AG08396 (cell line): ENCODE data around the gene ADARB2.

Experiments
- DNase-seq: peaks from one replicate; pipeline ENCODE4 v3.0.0; 2012; ENCODE audit warnings: low spot score, mixed read lengths

ADARB2 gene

DNA sequence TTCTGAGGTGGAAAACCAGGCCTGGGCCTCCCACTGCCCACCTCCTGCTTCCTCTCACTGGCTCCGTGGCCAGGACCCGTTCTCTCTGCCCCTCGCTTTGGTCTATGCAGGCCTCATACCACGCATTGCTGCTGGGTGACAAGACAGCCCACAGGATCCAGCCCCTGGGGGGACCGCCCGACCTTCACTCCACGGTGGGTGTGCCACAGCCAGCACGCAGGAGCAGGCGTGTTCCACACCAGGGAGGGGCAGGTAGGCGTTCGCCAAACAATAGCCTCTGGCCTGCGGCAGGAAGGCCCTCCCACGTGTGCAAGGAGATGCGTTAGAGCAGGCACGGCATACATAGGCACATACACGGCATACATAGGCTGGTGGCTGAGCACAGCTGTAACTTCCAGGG lies 447.7 kb downstream of the ADARB2 start:
- no peak for DNase-seq

DNA sequence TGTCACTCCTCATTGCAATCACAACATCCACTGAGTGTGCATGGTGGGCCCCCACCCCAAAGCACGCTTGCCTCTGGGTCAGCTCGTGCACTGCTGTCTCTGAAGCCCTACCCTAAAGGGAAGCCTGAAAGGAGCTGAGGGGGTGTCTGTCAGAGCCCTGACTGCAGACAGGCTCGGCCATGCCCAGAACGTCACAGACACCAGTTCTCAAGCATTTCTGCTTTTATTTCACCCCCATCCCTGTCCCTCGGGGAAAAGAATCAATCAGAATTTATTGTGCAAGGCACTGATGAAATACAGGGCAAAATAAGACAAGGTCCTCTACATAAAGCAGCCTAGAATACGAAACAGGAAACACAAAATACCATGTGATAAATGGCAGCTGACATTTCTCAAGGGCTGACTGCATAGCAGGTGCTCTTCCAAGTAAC lies 449.3 kb downstream of the ADARB2 start:
- DNase-seq, result no peak

DNA sequence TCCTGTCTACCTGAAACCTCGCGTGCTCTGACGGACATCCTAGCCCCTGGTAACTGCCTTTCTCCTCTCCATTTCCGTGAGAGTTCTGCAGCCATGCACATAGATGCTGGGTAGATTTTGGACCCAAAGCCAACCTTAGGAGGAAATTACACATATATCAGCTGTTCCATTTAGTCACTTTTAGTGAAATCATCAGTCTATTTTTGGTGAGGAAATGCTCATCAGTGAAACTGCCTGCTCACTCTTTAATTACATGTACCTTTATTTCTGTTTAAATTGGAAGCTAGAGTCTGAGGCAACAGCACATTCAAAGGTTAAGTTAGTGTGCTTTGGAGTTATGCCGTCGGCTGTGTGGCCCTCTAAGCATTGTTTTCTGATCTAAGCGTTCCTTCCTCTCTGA lies 449.8 kb downstream of the ADARB2 start:
- no peak for DNase-seq

DNA sequence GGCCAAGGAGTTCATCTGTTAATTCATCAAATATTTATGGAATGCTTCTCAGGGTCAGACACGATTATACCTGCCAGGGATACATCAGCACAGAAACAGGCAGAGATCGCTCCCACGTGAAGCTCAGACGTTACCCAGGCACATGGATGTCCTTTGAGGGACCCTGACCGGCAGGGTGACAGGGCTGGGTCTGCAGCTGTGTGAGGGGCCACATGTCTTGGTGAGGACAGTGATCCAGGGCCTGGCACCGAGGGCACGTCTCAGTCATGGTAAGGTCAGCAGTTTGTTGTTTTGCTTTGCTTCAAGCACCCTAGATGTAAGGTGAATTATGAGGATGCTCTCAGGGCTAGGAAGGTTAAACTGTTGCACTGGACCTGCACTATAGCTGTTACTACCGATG lies 453.2 kb downstream of the ADARB2 start:
- no peak for DNase-seq

DNA sequence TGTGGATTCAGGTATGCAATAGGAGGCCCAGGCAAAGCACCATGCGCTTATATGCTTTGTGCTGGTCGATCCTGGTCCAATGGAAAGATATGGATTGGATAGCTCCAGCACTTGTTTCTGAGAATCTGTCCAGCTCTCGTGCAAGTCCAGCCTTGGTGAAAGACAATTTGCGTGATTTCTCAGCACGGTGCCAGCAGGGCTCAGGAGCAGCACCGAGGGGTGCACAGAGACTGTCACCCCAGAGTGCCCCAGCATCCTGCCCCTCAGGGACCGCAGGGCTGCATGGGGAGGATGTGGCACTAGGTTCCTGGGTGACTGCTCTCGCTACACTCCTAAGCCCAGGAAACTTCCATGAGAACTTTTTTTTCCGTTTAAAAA lies 455.9 kb downstream of the ADARB2 start:
- DNase-seq, result no peak

DNA sequence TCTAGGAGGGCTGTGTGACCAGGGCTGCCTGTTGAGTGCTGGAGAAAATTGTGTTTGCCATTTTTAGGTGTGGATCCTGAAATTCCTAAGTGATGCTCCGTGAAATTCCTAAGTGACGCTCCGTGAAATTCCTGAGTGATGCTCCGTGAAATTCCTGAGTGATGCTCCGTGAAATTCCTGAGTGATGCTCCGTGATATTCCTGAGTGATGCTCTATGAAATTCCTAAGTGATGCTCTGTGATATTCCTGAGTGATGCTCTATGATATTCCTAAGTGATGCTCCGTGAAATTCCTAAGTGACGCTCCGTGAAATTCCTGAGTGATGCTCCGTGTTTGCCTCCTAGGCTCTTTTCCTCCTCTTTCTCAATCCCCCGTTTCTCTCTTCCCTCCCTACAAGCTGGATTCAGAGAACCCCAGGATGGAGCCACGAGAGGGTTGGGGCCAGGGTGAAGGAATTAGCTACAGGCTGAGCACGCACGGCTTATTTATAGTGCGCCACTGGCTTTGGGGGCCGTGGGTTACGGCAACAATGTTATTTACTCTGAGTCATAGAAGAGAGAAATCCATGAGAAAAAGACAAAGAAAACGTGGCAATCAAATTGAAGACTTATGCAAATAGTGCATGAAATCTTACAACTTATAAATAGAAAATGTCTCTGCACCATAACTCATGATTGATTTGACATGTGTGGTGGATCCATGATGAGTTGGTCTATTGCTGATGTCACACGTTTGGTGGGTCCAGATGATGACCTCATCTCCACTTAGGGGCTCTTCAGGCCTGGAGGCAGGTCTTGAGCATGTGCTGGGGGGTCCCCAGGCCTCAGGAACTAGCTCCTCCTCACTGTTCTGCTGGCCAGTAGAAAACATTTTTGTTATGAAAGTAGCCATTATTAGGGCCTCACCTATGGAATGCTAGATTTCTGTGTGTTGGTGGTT lies 456.6 kb downstream of the ADARB2 start:
- DNase-seq, result no peak

DNA sequence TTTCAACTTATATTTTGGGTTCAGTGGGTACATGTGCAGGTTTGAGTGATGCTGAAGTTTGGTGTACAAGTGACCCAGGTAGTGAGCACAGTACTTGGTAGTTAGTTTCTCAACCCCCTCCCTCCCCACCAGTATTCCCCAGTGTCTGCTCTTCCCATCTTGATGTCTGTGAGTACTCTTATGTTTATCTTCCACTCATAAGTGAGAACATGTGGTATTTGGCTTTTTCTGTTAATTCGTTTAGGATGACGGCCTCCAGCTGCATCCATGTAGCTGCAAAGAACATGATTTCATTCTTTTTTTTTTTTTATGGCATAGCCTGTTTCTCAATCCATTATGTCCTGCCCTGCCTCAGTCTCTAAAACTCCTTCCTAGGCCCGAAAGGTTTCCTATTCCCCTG lies 459.0 kb downstream of the ADARB2 start:
- DNase-seq, result no peak

DNA sequence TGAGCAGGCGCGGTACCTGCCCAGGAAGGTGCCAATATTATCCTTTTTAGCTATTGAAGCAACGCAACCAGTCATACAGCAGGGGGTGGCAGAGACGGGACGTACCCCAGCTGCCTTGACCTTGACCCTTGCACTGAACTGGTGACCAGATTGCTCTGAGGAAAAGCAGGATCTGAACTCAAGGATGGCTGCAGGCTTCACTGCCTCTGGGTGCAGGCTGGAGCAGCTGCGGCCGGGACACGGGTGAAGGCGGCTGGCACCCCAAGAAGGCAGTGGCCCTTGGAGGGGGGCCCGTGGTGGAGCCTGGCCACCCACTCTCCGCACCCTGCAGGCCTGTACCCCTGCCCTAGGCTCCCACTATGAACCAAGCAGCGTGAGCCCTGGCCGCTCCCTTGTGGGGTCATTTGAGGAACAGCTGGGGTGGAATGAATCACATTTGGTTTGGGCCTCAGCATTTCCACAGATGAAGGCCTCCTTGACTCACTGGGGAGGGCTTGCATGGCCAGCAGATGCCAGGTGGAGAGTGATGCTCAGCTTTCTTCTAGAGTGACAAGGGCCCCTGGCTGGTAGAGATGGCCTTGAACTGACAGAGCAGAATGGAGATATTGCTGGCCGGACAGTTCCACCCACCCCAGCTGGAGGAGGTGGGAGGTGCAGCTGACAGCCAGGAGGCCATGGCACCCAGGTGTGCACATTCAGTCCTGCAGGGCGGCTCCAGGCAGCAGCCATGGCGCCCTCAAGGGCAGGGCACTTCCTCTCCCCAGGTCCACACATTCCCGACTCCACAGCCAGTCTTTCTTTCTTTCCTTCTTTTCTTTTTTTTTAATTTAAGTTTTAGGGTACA lies 462.4 kb downstream of the ADARB2 start:
- no peak for DNase-seq

DNA sequence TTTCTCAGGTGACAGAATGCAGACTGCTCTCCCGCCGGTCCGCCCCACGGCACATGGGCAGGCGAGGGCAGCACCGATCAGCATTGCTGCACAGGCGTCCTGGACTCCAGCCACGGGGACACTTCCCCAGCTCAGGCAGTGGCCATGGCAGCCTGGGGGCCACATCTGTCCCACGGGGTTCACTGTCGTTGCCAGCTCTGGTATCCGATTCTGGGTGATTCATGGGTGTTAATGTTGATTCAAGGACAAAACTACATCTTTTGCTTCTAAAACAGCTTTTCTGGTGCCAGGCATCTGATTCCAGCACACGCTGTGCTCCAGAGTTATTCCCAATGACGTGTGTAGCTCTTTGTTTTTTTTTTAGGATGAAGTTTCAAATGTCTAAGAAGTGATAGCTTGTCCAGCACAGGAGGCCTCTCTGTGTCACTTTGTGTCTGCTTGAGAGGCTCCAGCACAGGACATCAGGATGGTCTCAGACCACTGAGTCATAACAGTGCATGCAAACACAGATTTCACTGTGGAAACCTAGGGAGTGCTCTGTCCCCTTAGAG lies 463.1 kb downstream of the ADARB2 start:
- no peak for DNase-seq

DNA sequence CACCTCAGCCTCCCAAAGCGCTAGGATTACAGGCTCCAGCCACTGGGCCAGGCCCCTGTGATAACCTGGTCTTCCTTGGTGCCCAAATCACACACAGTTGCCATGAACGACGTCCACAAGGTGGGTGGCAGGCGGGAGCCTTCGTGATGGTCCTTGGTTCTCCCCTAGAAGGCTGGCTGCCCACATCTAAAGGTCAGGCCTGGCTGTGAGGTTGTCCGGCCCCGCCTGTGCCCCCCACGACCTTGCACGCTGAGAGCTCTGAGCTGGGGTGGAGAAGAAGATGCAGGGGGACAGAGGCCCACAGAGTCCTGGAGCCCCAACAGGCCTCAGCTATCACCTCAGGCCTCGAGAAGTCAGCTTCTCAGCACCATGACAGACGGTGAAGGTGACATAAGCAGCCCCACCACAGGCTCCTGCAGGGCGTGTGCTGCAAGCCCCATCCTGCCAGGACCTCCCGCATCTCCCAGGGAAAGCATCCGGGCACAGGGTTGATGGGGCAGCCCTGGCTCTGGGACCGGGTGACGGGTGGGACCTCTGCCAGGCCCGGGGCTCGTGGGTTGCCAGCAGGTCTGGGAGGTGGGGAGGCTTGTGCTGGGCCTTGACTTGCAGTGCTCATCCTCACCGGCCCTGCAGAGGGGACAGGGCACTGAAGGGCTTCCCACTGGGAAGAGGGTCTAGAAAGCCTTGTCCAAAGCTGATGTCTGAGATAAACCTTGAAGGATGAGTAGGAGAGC lies 463.8 kb downstream of the ADARB2 start:
- no peak for DNase-seq

DNA sequence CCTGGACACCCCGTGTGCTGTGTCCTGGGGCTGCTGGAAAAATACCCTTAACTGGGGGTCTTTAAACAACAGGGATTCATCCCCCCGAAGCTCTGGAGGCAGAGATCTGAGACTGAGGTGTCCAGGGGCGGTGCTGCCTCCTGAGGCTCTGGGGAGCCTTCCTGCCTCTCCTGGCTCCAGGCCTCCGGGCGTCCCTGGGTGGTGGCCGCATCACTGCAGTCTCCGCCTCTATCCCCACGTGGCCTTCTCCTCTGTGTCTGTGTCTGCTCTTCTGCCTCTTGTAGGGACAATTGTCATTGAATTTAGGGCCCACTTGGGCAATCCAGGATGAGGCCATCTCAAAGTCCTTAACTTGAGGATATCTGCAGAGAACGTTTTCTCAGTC lies 464.6 kb downstream of the ADARB2 start:
- DNase-seq, result no peak

DNA sequence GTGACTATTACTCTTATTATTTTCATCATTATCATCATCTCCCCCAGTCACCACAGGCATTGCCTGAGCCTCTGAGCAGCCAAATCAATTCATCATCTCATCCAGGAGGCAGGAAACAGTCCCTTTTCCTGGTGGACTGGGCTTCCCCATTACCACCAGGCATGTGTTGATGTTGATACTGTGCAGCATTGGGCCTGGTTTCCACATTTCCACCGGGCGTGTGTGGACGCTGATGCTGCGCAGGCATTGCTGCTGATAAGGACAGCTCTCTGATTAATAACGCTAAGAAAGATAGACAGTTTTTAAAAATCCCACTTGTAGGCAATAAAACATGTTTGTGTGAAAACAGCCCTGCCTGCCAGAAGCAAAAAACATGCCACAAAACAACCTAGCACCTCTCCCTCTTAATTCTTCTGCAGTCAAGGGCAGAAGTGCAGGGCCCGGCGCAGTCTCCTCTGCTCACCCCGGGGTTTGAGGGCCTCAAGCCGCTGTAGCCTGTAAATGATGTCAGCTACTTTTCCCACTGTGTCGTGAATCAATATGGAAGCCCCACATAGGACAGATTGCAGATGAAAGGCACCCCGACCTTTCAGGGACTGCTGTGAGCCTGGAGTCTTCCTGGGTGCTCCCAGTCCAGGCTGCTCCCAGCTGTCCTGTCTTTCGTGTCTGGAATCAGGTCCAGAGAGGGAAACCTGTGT lies 465.1 kb downstream of the ADARB2 start:
- no peak for DNase-seq

DNA sequence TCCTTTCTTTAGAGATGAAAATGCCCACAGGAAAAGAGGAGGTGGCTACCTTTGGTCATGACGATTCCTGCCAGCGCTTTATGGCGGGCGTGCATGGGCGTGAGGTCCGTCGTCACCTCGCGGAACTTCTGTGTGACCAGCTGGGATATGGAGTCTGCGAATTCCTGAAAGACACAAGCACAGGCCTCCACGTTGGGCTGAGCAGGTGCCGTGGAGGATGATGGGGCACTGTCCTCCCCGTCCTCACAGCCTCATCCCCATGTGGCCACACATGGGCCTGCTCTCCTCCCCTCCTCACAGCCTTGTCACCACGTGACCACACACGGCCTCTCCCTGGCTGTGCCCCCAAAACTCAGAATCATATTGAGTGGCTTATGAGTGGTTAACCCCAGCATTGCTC lies 466.4 kb downstream of the ADARB2 start:
- DNase-seq, result no peak

DNA sequence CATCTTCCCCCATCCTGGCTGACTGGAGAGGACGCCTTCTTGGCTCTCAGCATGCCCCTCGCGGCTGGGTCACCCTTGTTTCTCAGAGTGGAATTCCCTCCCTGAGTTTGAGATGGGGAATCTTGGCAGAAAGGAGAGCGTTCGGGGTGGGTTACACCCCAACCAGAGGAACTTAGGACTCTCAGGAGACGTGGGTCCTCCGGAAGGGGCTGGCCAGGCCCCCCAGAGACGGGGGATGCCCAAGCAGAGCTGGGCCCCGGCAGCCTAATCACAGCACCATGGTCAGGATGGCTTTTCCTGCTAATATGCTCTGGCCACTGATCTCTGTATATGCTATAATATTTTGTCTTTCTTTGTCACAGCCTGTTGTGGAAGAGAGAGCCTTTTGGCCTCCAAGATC lies 466.8 kb downstream of the ADARB2 start:
- no peak for DNase-seq

DNA sequence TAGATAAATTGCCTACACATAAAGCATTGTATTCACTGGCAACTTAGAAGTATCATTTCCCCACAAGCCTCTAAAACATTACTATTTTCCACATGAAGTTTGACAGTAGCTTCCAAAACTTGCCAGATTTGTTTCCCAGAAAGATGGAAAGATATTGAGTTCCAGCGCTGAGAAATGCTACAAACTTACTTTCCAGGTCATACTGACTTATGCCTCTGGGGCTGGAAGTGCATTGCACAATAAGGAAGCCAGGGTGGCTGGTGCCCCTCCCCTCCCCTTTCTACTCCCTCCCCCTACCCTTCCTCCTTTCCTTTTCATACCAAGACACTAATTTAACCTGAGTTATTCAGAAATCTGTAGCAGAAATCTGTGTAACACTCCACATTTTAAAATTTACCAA lies 468.5 kb downstream of the ADARB2 start:
- no peak for DNase-seq

DNA sequence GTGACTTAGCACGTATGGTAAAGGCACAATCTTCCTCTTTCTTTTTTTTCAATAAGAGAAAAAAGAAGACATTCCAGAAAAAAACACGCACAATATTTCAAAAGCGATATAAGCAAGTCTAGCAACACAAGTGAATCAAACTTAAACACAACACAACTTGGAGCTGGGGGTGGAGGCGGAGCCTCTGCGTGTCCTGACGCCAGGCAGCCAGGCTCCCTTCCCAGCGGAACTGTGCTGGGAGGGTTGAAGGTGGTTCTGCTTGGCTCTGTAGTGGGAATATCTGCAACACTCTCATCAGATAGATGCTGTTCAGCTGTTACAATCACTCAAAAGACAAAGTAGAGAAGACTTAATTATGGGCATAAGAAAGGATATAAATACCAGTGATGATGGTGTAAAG lies 469.8 kb downstream of the ADARB2 start:
- DNase-seq, result no peak

DNA sequence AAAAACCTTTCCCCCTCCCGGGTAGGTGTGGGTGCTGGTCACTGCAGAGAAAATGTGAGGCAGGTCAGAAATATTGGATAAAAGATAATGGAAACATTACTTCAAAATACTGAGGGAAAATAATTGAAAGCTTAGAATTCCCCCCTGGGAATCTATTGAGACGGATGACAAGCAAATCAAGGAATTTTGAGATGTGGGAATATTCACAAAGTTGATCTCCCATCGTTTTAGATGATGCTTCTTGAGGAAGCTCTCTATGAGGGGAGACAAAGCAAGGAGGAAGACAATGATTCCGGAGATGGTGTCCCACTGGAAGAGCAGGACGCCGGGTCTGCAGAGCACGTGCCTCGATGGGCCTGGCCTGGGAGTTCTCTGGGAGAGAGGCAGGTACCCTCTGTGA lies 470.2 kb downstream of the ADARB2 start:
- no peak for DNase-seq

DNA sequence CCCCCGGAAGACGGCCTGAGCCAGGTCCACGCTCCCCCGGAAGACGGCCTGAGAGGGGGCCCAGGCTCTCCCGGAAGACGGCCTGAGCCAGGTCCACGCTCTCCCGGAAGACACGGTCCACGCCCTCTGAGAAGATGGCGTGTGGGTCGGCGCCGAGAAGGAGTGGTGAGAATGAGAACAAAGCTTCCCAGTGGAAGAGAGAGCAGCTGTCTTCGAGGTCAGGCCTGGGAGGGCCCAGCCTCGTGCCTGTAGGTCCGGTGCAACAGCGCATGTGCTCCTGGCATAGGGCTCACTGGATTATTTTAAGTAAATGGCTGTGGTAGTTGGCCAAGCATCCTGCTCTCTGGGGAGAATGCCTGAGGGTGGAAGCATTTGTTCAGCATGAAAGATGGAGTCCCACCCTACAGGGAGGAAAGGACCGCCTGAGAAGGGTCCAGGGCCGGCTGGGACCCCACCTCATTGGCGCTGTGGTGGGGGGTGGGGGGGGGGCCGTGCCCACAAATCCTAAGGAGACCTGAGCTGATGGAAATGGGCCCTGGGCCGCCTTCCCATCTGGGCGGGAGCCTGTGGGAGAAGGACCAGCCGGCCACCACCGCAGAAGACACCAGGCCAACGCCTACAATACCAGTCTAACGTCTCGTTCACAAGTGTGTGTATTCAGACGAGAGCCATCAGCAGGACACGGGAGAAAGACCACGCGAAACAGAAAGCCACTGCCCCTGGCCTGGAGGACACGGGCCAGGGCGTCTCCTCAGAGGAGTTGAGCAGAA lies 471.1 kb downstream of the ADARB2 start:
- no peak for DNase-seq

DNA sequence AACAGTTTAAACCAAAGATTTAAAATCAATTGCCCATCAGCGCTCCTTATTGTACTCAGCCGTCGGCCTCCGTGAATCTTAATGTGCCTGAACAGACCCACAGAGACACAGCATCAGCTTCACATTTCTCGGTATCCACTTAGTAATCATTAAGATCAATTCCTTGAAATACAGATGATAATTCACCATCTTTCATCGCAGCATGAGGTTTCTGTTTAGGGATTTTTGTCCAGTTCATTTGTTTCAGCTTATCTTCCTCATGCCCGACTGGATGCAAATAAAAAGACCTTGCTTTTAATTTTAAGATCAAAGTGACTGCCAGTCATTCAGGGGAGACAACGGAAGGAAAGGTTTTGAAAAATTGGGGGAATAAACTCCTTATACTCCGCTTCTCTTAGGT lies 473.3 kb downstream of the ADARB2 start:
- DNase-seq, result no peak

DNA sequence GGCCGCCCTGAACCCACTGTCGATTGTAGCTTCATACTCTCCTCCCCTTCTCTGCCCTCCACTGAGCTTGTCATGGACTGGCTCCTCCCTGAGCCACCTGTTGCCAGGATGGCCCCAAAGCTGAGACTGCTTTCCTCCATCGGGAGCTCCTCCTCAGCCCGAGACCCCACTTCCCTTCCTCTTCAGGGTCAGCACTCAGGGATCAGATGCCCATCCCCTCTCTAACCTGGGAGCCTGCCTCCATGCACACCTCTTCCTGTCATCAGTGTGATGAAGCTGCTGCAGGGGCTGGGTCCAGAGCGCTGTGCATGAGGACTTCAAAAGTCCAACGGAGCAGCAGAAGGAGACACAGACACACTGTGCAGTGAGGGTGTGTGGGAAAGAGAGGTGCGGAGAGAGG lies 480.1 kb downstream of the ADARB2 start:
- no peak for DNase-seq

DNA sequence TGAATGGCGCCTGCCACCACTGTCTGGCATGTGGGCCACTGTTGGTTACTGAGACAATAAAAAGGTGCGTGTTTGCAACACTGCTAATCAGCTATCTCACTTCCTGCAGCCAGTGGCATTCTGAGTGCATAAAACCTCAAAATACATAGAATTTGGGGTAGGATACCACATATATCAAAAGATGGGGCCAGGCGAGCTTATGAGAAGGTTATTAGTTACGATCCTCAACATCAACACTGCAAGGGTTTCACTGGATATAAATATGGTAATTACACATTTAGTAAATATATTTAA lies 480.9 kb downstream of the ADARB2 start:
- DNase-seq, result no peak
